Measurements from ENCODE around the gene CLTA. TPM values are rescaled to one million over a fixed set of nuclear protein-coding genes. Genes with fewer than 3 reads are reported as not detected.

Gene CLTA
- total and polyA plus RNA-seq, 10 of the 15 experiments (the other 5 are each of a cell fraction or from before 2014, with no cell fraction given), result 49.0 to 241 (median 168) TPM

- no peak for TF ChIP-seq HSF1 (IDR thresholded peaks at IDR 0.05; ENCODE audit: low read depth, low read length)
- peak; percentile 85 for TF ChIP-seq HDAC6 (IDR thresholded peaks at IDR 0.05; ENCODE audit: unreplicated experiment)
- peak; percentile 83 to 89 for TF ChIP-seq BHLHE40 (IDR thresholded peaks at IDR 0.05; ENCODE audit: borderline replicate concordance in 1 of 2, low read depth in 2 of 2, low read length in 1 of 2)
- TF ChIP-seq HDGF (IDR thresholded peaks at IDR 0.05), result peak; percentile 99
- no peak for TF ChIP-seq FOXM1 (IDR thresholded peaks at IDR 0.05; ENCODE audit: low read depth, low read length)
- peak; percentile 50; the same call in 1 of the 2 replicates for TF ChIP-seq ZBTB11 (CRISPR knock-in tag; IDR thresholded peaks at IDR 0.05)
- no peak for TF ChIP-seq MYB (IDR thresholded peaks at IDR 0.05; ENCODE audit: borderline replicate concordance, low read depth, low read length)
- TF ChIP-seq NR2C1 (IDR thresholded peaks at IDR 0.05), result no peak
- TF ChIP-seq MTA3 (IDR thresholded peaks at IDR 0.05; ENCODE audit: borderline replicate concordance, low read length), result no peak
- no peak for TF ChIP-seq STAT1 (conservative IDR thresholded peaks at IDR 0.05)
- TF ChIP-seq ZNF687 (IDR thresholded peaks at IDR 0.05), result peak; percentile 39
- TF ChIP-seq KDM1A (IDR thresholded peaks at IDR 0.05; ENCODE audit: borderline replicate concordance), result no peak
- no peak for TF ChIP-seq PBX3 (IDR thresholded peaks at IDR 0.05; ENCODE audit: insufficient replicate concordance, low read depth, low read length)
- TF ChIP-seq IRF3 (IDR thresholded peaks at IDR 0.05), result peak; percentile 63
These were observed at the start of gene CLTA (continued) for GRCh38 chr9:36190388-36191289.
